Measurements from ENCODE around the gene SLX4IP.

The SLX4IP gene

GRCh38 chr20:10554285-10554684, 119.2 kb downstream of the SLX4IP start:
- no peak for DNase-seq

DNA sequence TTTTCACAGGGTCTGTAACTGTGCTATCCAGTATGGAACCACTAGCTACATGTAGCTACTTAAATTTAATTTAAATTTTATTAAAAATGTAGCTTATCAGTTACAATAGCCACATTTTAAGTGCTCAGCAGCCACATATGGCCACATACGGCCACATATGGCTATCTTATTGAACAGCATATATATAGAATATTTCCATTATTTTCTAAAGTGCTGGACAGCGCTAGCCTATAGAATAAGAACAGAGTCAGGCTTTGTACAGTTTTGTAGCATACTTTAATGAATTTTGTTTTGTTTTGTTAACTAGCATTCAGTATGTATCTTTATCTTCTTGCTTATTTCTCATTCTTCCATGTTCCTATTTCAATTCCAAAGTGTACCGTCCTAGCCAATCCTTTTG, 120.3 kb downstream of the SLX4IP start:
- no peak for DNase-seq

DNA sequence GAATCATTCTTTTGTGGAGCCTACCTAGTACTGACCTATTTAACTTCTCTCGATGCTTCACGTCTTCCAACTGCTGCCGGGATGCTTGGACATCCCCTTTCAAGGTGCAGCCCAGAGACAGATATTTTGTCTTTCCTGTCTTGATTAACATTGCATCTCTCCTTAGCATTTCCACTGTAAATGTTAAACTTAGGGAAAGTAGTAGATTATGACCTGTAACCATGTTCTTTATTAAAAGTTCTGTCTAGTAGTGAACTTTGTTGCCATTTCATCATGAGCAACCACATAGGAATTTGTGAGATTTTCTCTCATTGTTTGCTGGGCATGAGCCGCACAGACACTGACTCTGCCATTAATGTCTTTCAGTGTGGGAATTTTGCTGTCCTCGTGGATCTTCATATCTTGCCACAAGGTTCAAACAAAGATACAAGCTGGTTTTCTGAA, 120.8 kb downstream of the SLX4IP start:
- no peak for DNase-seq

- no peak for DNase-seq
Observed at GRCh38 chr20:10556519-10557083, 121.5 kb downstream of the SLX4IP start.

DNA sequence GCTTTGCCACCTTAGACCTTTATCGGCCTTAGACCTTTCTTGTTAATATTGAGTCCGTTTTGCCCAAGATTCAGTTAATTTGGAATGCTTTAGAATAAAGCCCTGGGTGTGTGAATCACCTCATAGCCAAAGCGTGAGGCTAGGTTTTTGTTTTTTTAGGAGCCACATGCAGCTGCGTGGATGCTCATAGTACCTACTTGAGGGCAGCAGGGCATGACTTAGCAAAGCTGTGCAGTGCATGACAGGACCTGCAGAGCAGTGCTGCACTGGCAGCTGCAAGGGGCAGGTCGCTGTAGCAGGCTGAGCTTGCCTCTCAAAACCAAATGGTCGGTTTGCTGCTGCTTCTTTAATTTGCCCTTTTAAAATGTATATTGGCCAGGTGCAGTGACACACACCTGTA, 122.6 kb downstream of the SLX4IP start:
- DNase-seq = no peak

- no peak for DNase-seq
Observed at GRCh38 chr20:10558635-10559187, 123.6 kb downstream of the SLX4IP start.

DNA sequence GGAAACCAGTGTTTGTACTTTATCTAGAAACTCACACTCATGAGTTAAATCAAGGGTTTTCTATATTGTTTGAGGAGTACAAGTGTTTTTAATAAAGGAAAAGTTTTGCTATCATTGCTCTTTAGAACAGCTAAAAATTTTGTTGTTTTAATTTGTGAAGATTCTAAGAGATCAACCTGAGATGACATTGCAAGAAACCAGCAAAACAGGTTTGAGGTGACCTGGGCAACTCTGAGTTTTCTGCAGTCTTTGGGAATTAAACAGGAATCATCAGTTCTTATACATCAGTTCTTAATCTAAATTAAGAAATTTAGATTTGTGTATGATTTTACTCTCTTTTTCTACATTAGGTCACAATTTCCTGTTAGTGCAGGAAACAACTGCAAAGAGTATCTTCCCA, 124.2 kb downstream of the SLX4IP start:
- DNase-seq = no peak

DNA sequence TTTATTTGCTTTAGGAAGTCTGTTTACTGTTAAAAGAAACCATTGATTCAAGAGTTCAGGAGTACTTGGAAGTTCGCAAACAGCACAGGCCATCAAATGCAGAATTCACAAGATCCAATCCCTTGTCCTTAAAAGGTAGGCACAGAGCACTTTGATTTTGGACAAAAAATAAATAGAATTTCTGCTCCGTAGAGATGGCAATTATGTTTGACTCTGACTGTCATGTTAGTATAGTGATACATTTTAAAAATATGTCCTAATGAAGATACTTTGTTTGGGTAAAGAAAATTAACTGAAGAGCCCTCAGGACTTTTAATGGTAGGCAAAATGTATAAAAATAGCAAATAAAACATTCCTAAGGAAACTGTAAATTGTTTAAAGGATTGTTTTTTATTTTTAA, 125.6 kb downstream of the SLX4IP start:
- no peak for DNase-seq

DNA sequence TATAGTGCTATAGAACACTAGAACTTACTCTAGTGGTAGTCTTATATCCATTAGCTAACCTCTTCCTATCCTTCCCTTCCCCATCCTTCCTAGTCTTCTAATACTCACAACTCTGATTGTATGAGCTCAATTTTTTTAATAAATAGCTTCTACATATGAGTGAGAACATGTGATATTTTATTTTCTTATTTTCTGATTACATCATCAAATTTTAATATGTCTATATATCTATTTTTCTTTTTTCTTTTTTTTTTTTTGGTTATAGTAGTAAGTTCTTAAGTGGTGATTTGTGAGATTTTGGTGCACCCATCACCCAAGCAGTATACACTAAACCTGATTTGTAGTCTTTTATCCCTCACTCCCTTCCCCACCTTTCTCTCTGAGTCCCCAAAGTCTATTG, 126.2 kb downstream of the SLX4IP start:
- DNase-seq = no peak

- DNase-seq = no peak
Observed at GRCh38 chr20:10562899-10563298, 127.8 kb downstream of the SLX4IP start.

DNA sequence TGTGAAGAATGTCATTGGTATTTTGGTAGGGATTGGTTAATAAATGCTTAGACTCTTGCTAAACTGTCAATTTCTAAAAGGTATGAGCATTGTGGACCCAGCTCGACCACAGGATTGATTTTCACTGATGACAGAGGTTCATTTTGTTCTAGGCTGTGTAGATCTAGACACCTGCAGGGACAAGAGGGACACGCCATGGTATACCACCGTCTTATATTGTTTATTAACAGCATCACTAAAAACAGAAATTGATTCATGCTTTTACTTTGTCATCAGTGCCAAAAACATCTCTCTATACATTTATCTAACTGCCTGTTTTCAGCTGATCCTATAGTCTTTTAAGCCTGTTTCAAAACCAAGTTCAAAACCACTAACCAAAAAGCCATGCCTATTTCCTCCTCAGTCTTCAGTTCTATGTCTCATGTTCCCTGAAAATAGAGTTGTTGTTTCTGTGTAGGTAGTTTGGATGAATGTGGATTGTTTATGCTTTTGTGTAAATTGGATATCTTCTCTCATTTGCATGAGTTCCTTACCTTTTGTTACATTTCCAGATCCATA, 128.9 kb downstream of the SLX4IP start:
- no peak for DNase-seq

- no peak for DNase-seq
Observed at GRCh38 chr20:10565191-10565921, 130.3 kb downstream of the SLX4IP start.

DNA sequence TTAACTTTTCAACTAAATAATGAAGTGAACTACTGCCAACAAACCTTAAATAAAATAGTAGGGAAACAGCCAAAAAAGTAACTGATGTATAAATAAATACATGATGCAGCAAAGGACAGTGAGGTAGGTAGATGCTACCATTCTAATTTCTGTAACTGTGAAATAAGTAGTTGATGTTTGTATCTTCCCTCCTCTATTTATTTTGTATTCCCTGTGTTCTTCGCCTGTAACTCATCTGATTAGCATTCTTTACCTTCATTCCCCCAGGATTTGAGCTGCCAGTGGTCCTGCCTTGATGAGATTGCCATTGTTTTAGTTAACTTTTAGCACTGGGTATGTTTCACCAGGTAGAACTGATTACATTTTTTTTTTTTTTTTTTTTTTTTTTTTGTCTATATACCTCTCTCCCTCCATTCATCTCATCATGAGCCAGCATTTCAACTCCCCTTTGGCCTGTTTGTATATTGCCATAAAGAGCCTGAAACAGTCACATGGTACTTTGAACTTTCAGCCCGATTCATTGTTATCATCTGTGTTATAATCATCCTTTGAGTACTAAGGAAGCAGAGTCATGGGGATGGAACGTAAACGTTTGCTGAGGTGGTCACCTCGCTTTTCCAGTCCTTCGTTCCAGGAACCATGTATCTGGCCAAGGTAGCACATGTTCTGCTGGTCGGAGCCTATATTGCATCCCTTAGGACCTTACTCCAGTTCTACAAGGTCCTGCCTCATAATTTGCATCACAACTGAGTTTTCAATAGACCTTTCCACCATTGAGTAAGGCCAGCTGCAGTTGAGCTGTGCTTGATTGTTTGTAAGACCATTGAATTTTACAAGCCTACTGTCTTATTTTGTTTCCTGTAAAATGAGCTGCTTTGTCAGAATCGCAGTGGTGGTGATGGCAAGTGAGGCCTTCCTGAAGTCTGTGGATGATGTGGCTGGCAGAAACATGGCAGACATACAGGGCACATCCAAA, 131.1 kb downstream of the SLX4IP start:
- DNase-seq = no peak

- no peak for DNase-seq
Observed at GRCh38 chr20:10568032-10568431, 132.9 kb downstream of the SLX4IP start.

- DNase-seq = no peak
Observed at GRCh38 chr20:10571313-10571815, 136.3 kb downstream of the SLX4IP start.

DNA sequence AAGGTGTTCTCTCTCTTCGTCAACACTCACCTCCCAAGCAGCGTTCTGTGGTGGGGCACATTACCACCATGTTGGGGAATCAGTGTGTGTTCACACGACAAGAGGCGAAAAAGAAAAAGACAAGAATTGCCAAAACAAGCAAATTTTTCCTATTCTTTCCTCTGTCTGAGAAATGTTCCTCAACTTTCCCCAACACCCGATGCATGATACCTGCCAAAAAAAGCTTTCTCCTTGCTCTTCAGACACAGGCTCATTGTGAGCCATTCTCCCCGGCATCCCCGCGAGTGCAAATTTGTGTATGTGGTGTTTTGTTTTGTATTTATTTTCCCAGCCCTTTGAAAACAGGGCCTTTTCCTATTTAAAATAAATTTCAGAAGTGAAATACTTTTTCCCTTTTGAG, 137.7 kb downstream of the SLX4IP start:
- no peak for DNase-seq

- no peak for DNase-seq
Observed at GRCh38 chr20:10573273-10573950, 138.3 kb downstream of the SLX4IP start.

DNA sequence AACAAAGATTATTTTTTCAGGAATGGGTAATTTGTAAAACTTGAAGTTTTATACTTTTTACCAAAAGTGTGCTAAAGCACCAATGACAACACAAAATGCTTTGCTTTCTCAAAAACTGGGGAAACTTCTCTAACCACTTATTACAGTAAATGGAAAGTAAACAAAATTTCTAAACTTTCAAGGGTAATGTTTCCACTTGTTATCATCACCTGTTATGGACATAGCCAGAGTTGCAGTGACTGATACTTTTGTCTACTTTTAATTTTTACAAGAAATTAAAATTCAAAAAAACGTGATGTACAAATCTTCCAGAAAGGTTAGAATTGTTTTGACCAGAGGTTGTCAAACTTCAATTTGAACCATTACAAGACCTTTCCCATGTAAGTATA, 138.8 kb downstream of the SLX4IP start:
- DNase-seq = no peak

- DNase-seq = no peak
Observed at GRCh38 chr20:10576411-10577090, 141.4 kb downstream of the SLX4IP start.

GRCh38 chr20:10577648-10578047, 142.5 kb downstream of the SLX4IP start:
- DNase-seq = no peak

DNA sequence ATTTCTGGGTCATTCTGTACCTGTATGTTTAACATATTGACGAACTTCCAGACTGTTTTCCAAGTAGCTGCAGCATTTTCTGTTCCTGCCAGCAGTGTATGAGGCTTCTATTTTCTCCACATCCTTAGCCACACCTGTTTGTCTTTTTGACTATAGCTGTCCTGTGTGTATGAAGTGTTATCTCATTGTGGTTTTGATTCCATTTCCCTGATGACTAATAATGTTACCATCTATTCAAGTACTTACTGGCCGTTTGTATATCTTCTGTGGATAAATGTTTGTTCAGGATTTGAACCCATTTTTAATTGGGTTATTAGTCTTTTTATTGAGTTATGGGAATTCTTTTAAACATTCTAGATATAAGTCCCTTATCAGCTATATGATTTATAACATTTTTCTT, 143.5 kb downstream of the SLX4IP start:
- no peak for DNase-seq

DNA sequence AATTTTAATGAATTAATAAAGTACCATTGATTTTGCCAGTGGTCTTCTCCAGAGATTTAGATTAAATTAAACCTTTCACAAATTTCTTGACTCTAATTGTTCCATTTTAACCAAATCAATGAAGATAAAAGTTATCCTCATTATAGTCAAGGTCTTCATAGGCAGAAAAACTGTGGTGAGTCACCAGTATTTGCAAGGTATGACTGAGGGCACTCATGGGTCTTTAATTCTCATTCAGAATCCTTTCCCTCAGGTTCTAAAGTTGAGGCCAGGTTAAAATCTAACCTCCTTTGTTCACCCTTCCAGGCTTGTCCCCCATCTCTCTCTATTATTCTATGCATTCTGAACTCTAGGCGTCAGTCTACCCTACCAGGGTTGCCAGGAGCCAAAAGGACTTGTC, 144.8 kb downstream of the SLX4IP start:
- DNase-seq = no peak
